ENCODE data around the gene GREM2.

DNA sequence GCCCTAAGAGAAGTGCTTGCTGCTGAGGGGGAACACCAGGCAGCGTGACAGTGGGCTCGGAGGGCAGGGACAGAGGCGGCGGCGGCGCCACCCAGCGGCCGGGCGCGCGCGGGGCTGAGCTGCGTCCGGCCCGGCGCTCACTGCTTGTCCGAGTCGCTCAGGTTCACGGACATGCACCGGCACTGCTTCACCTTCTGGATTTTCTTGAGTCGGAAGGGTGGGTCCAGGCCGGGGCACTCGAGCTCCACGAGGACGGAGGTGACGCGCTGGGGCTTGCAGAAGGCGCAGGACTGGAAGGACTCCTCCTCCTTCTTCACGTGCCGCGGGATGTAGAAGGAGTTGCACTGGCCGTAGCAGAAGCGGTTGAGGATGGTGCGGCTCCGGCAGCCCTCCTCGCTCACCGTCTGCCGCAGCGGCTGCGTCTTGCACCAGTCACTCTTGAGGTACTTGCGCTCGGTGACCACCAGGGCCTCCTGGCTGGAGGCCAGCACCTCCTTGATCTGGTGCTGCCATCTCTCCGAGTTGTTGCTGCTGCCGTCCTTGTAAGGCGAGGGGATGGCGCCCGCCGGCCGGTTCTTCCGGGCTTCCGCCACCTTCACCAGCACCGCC, 119.0 kb downstream of the GREM2 start:
- TF ChIP-seq POLR2A (IDR thresholded peaks at IDR 0.05), result no peak
- TF ChIP-seq, protein P1, sequence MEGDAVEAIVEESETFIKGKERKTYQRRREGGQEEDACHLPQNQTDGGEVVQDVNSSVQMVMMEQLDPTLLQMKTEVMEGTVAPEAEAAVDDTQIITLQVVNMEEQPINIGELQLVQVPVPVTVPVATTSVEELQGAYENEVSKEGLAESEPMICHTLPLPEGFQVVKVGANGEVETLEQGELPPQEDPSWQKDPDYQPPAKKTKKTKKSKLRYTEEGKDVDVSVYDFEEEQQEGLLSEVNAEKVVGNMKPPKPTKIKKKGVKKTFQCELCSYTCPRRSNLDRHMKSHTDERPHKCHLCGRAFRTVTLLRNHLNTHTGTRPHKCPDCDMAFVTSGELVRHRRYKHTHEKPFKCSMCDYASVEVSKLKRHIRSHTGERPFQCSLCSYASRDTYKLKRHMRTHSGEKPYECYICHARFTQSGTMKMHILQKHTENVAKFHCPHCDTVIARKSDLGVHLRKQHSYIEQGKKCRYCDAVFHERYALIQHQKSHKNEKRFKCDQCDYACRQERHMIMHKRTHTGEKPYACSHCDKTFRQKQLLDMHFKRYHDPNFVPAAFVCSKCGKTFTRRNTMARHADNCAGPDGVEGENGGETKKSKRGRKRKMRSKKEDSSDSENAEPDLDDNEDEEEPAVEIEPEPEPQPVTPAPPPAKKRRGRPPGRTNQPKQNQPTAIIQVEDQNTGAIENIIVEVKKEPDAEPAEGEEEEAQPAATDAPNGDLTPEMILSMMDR (IDR thresholded peaks at IDR 0.05), result no peak

All from uterus (tissue), 2 donors.